ENCODE data around the gene PLCH1. TPM values are rescaled to one million over a fixed set of nuclear protein-coding genes. Genes with fewer than 3 reads are reported as not detected.

Gene PLCH1
- total RNA-seq, 4 donors from 2014 or later: 1.4 to 7.0 (median 2.0) TPM

DNA sequence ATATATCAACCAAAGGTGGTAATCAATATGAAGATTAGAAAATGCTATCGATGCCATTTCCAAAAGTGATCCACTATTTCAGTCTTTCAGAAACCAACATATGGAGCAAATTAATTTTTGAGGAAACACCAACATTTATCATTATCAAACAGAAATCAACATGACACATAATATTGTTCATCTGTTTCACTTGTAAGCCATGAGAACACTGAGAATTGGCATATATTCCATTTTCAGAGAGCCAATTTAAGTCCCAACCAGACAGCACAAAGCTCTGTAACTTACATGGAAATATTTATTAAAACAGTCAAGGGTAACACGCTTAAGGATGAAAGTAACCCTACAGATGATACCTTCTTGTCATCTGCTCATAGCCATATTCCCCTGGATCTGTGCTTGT lies 413.8 kb downstream of the PLCH1 start:
- Histone ChIP-seq H3K27ac (no peak overlapping the region), H3K4me3 (no peak overlapping the region), H3K36me3 (no peaks in the 10 kb centered on the region), H3K9me3 (no peaks in the 10 kb centered on the region), H3K27me3 (no peaks in the 10 kb centered on the region), H3K4me1 (no peaks in the 10 kb centered on the region)
- 93 to 96% methylated on average over 2 of the region's 2 CpGs for WGBS, 2 donors
- DNase-seq (ENCODE audit: low spot score in 2 of 2): no peak
- TF ChIP-seq POLR2A (IDR thresholded peaks at IDR 0.05) (no peak), EP300 (IDR thresholded peaks at IDR 0.05) (no peak)
- TF ChIP-seq, protein P1, sequence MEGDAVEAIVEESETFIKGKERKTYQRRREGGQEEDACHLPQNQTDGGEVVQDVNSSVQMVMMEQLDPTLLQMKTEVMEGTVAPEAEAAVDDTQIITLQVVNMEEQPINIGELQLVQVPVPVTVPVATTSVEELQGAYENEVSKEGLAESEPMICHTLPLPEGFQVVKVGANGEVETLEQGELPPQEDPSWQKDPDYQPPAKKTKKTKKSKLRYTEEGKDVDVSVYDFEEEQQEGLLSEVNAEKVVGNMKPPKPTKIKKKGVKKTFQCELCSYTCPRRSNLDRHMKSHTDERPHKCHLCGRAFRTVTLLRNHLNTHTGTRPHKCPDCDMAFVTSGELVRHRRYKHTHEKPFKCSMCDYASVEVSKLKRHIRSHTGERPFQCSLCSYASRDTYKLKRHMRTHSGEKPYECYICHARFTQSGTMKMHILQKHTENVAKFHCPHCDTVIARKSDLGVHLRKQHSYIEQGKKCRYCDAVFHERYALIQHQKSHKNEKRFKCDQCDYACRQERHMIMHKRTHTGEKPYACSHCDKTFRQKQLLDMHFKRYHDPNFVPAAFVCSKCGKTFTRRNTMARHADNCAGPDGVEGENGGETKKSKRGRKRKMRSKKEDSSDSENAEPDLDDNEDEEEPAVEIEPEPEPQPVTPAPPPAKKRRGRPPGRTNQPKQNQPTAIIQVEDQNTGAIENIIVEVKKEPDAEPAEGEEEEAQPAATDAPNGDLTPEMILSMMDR (IDR thresholded peaks at IDR 0.05): no peak

DNA sequence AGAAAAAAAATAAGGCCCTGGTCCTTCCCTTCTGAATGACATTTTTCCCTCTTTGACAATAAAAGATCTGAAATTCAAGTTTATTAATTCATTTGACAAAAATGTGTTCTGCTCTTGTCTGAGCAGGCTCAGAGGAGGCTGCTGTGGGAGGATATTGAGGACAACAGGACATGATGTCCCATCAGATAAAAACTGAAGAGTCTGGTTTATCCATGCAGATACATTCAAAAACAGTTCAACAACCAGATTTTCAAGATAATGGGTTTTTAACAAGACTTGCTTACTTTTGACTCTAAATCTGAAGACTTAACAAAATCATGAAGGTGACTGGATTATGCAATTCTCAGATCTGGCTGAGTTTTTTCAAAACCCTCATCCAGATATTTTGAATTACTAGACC lies 414.5 kb downstream of the PLCH1 start:
- Histone ChIP-seq H3K4me3 (no peak overlapping the region), H3K36me3 (no peaks in the 10 kb centered on the region), H3K4me1 (no peaks in the 10 kb centered on the region), H3K9me3 (no peaks in the 10 kb centered on the region), H3K27ac (no peak overlapping the region), H3K27me3 (no peaks in the 10 kb centered on the region)
- no peak for TF ChIP-seq EP300 (IDR thresholded peaks at IDR 0.05)
- TF ChIP-seq, protein P1 (IDR thresholded peaks at IDR 0.05): no peak
- no peak for TF ChIP-seq POLR2A (IDR thresholded peaks at IDR 0.05)
- DNase-seq (ENCODE audit: low spot score in 2 of 2): no peak

DNA sequence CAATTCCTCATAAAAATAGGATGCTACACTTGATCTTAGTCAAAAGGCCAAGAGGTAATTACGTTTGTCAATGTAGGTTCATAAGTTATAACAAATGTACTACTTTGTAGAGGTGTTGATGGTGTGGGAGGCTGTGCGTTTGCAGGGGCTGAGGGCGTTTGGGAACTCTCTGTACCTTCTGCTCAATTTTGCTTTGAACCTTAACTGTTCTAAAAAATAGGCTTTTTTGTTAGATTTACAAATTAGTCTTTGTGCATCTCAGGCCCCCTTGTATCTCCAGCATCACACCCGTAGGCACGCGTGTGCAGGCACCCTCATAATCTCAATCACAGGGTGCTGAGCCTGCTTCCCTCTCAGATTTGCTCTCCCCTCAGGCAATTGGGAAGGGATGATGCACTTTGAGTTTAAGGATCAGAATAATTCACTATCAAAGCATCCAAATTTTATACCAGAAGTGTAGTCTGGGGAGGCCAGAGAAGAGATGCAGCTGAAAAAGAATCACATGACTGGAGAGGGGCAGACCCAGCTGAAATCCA lies 415.3 kb downstream of the PLCH1 start:
- Histone ChIP-seq H3K36me3 (no peaks in the 10 kb centered on the region), H3K4me1 (no peaks in the 10 kb centered on the region), H3K4me3 (no peak overlapping the region), H3K9me3 (no peaks in the 10 kb centered on the region), H3K27ac (no peak overlapping the region), H3K27me3 (no peaks in the 10 kb centered on the region)
- TF ChIP-seq EP300 (IDR thresholded peaks at IDR 0.05) (no peak), POLR2A (IDR thresholded peaks at IDR 0.05) (no peak)
- TF ChIP-seq, protein P1 (IDR thresholded peaks at IDR 0.05): no peak
- WGBS, 2 donors: 93% methylated on average over 6 of the region's 6 CpGs
- DNase-seq (ENCODE audit: low spot score in 2 of 2): no peak

DNA sequence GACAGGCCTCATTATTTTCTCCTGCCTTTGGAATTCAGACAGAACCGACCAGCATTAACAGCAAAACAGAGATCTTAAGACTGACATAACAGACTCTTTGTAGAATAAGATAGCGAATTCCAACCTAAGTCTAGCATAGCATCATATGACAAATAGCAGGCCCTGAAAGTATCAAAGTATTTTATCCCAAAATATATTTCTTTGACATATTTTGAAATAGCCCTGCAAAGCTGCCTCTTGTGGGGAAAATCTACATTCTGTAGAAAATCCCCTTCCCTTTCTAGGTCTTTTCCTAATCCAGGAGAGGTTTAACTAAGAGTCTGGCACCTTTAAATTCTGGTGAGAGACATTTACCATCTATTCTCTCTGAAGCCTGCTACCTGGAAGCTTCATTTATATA lies 417.0 kb downstream of the PLCH1 start:
- no peak for TF ChIP-seq POLR2A (IDR thresholded peaks at IDR 0.05)
- TF ChIP-seq EP300 (IDR thresholded peaks at IDR 0.05): no peak
- TF ChIP-seq, protein P1 (IDR thresholded peaks at IDR 0.05): no peak

DNA sequence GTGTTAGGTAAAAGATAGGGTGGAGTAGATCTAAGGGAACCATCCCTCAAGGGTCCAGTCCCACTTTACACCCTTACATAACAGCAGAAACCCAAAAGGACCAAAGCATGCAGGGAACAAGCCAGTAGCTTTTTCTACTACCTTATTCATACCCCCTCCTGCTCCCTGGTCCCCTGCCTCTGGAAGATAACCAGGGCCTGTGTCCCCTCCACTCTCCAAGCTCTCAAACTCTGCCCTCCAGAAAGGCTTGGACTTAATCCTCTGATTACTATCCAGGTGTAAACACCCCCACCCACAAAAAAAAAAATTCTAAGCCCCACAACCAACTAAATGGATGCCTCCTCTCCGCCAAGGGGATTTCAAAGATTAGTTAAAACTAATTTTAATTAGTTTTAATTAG lies 417.4 kb downstream of the PLCH1 start:
- Histone ChIP-seq H3K4me3 (no peak overlapping the region), H3K4me1 (no peaks in the 10 kb centered on the region), H3K27me3 (no peaks in the 10 kb centered on the region), H3K36me3 (no peaks in the 10 kb centered on the region), H3K27ac (no peak overlapping the region), H3K9me3 (no peaks in the 10 kb centered on the region)
- TF ChIP-seq POLR2A (IDR thresholded peaks at IDR 0.05) (no peak), EP300 (IDR thresholded peaks at IDR 0.05) (no peak)
- TF ChIP-seq, protein P1 (IDR thresholded peaks at IDR 0.05): no peak
- no peak for DNase-seq (ENCODE audit: low spot score in 2 of 2)
- 98% methylated on average over 1 of the region's 1 CpG for WGBS, 2 donors

More for the DNA sequence above, 417.0 kb downstream of the PLCH1 start:
- Histone ChIP-seq H3K9me3 (no peaks in the 10 kb centered on the region), H3K4me1 (no peaks in the 10 kb centered on the region), H3K27me3 (no peaks in the 10 kb centered on the region), H3K36me3 (no peaks in the 10 kb centered on the region), H3K4me3 (no peak overlapping the region), H3K27ac (no peak overlapping the region)
- no peak for DNase-seq (ENCODE audit: low spot score in 2 of 2)
- WGBS, 2 donors: 69 to 71% methylated on average over 2 of the region's 2 CpGs

Data from tibial nerve (tissue), 4 donors.